ENCODE measurements around the gene FAM124A. TPM values are rescaled to one million over a fixed set of nuclear protein-coding genes. Genes with fewer than 3 reads are reported as not detected.

The FAM124A gene
- total RNA-seq, 1 donor from 2014 or later = 0.63 TPM

DNA sequence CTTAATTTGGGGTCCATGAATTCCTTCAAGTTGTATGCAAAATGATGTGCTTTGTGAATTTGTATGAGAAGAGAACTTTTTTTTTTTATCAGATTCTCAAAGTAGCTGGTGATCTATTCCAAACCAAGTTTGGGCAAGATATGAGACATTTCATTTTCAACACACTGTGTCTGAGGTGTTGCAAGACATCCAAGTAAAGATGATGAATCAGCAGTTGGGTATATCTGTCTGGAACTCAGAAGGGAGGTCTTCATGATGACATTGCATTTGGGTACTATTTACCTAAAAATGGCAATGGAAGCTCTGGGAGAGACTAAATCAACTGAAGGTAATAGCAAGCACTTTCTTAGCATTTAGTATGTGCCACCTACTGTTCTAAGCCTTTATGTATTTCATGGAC, 2.8 kb downstream of the FAM124A start:
- TF ChIP-seq, protein P1, sequence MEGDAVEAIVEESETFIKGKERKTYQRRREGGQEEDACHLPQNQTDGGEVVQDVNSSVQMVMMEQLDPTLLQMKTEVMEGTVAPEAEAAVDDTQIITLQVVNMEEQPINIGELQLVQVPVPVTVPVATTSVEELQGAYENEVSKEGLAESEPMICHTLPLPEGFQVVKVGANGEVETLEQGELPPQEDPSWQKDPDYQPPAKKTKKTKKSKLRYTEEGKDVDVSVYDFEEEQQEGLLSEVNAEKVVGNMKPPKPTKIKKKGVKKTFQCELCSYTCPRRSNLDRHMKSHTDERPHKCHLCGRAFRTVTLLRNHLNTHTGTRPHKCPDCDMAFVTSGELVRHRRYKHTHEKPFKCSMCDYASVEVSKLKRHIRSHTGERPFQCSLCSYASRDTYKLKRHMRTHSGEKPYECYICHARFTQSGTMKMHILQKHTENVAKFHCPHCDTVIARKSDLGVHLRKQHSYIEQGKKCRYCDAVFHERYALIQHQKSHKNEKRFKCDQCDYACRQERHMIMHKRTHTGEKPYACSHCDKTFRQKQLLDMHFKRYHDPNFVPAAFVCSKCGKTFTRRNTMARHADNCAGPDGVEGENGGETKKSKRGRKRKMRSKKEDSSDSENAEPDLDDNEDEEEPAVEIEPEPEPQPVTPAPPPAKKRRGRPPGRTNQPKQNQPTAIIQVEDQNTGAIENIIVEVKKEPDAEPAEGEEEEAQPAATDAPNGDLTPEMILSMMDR (conservative IDR thresholded peaks at IDR 0.05; ENCODE audit: low read depth, low read length) = no peak
- DNase-seq (ENCODE audit: low read depth) = no peak
- H3K4me3 ChIP-seq (ENCODE audit: low read depth, low read length) = no peak overlapping the region

DNA sequence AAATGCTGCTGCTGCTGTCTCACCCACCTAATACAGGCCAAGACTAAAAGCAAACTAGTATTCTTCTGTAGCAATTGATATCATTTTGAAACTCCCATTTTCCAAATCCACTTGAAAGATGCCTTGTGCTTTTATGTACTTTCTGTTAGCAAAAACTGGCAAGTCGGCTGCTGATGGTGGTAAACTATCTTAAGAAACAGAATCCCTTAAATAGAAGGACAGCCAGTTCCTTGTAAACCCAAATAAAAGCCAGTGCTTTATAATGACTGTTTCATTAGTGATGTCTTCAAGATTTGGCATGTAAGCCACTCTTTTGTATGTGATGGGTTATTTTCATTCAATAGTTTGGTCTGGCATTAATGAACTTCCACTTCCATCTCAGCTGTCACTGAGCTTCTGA, 5.2 kb downstream of the FAM124A start:
- TF ChIP-seq, protein P1 (conservative IDR thresholded peaks at IDR 0.05; ENCODE audit: low read depth, low read length) = no peak
- H3K4me3 ChIP-seq (ENCODE audit: low read depth, low read length) = no peak overlapping the region
- DNase-seq (ENCODE audit: low read depth) = no peak

- TF ChIP-seq, protein P1 (conservative IDR thresholded peaks at IDR 0.05; ENCODE audit: low read depth, low read length) = no peak
- no peak overlapping the region for H3K4me3 ChIP-seq (ENCODE audit: low read depth, low read length)
- DNase-seq (ENCODE audit: low read depth) = no peak
These were observed 7.0 kb downstream of the FAM124A start for GRCh38 chr13:51229101-51229719.

- H3K4me3 ChIP-seq (ENCODE audit: low read depth, low read length) = no peak overlapping the region
- TF ChIP-seq, protein P1 (conservative IDR thresholded peaks at IDR 0.05; ENCODE audit: low read depth, low read length) = no peak
- no peak for DNase-seq (ENCODE audit: low read depth)
These were observed 7.5 kb downstream of the FAM124A start for GRCh38 chr13:51229731-51230130.

DNA sequence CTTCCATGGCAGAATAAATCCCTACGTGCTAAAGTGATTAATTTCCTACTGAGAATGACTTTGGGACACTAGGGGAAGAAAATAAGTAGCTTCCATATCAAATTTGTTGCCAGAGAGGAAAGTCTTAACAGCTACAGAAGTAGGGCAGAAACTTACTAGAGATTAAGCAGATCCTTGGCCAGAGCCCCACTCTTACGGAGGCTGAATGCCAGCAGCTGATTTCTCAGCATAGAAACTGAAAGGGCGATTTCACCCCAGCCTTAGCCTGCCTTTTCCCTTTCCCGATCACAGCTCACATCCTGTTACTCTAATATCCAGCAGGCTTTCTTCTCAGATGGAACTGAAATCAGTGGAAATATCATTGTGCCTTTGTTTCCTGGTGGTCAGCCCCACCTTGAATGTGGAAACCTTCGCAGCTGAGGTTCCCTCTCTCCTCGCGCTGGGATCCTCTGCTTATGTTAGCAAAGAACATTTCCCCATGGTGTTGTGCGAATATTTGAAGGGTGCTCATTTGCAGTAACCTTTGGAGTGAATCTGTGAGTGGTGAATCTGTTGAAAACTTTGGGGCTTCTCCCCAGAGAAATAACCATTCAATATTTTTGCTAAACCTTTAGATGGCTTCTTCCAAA, 8.4 kb downstream of the FAM124A start:
- DNase-seq (ENCODE audit: low read depth) = no peak
- TF ChIP-seq, protein P1 (conservative IDR thresholded peaks at IDR 0.05; ENCODE audit: low read depth, low read length) = no peak

GRCh38 chr13:51231456-51231855, 9.3 kb downstream of the FAM124A start:
- TF ChIP-seq, protein P1 (conservative IDR thresholded peaks at IDR 0.05; ENCODE audit: low read depth, low read length) = no peak
- no peak overlapping the region for H3K4me3 ChIP-seq (ENCODE audit: low read depth, low read length)
- no peak for DNase-seq (ENCODE audit: low read depth)

More for the DNA sequence above, 8.4 kb downstream of the FAM124A start:
- H3K4me3 ChIP-seq (ENCODE audit: low read depth, low read length) = peak overlapping the region; percentile 0

DNA sequence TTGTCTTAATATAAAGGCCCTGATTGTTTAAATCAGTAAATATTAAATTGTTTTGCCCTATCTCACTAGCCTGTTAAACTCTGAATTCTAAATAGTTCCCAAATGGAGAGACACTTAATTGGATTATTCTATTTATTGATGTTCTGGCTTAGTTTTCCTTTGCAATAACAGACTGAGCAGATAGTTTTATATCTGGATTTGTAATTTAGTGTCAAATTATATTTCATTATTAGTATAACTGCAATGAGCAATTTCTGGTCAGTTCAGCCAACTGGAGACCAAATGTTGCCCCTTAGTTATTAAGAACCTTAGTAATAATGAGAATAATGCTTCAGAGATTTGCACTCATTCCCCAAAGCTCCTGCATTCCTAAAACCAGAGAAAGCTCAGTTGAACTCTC, 10.1 kb downstream of the FAM124A start:
- no peak overlapping the region for H3K4me3 ChIP-seq (ENCODE audit: low read depth, low read length)
- TF ChIP-seq, protein P1 (conservative IDR thresholded peaks at IDR 0.05; ENCODE audit: low read depth, low read length) = no peak
- no peak for DNase-seq (ENCODE audit: low read depth)

All from epithelial cell of proximal tubule (primary cell).